ENCODE measurements around the gene GGT1.

Gene GGT1

DNA sequence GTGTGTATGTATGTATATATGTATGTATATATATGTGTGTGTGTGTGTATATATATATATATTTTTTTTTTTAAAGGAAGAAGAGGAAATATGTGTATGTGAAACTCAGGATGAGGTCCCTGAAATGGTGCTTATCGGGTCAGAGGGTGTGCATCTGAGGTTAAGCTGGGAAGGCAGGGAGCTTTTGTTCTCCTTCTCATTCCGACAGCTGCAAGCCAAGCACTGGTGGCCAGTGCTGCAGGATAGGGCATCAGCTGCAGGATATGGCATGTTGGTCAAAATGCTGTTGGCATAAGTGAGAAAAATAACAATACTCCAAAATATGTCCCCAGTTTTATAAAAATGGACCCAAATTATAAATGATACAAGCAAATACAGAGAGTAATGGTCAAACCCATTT is 39.7 kb upstream of the GGT1 start:
- Histone ChIP-seq H3K27me3 (replicated peaks) (no peaks in the 10 kb centered on the region), H3K4me3 (ENCODE audit: low read depth, low read length) (no peak overlapping the region), H3K36me3 (replicated peaks) (peaks cover 34% of the 10 kb centered on the region), H3K27ac (no peak overlapping the region)
- in situ Hi-C loops (cut with HindIII; ENCODE audit: low pct_ligation_motif_present, low sequenced_read_pairs) = no loop called here
- no peak for TF ChIP-seq CTCF (IDR thresholded peaks at IDR 0.05; ENCODE audit: low read depth, low read length, missing control alignments)
- no peak for DNase-seq

DNA sequence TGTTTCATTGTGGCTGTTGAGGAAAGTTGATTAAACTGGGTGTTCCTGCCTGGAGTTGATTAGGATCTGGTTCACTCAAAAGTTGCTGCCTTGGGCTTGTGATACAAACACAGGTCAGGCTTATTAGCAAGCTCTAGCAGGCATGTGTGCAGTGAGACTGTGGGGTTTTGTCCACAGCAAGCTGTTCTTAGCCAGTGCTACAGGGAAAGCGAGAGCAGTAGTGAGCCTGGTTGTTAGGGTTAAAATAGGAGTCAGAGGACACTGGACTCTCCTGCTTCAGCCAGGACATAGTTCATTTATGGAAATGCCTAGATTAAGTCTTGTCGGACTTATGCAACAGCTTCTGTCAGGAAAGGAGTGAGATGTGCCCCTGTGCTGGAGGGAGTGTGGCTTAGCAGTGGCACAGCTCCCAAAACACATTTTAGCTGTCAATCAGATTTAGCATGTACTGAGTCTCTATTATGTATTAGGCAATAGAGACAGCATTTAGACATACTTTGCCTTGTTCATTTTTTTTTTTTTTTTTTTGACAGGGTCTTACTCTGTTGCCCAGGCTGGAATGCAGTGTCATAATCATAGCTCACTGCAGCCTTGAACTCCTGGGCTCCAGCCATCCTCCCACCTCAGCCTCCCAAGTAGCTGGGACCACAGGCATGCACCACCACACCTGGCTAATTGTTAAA is 38.5 kb upstream of the GGT1 start:
- no peak overlapping the region for H3K4me3 ChIP-seq (ENCODE audit: low read depth, low read length)
- TF ChIP-seq CTCF (IDR thresholded peaks at IDR 0.05; ENCODE audit: low read depth, low read length, missing control alignments) = no peak
- H3K27me3 ChIP-seq (replicated peaks) = no peaks in the 10 kb centered on the region
- H3K27ac ChIP-seq = no peak overlapping the region
- in situ Hi-C loops (cut with HindIII; ENCODE audit: low pct_ligation_motif_present, low sequenced_read_pairs) = no loop called here
- no peak for DNase-seq
- peaks cover 32% of the 10 kb centered on the region for H3K36me3 ChIP-seq (replicated peaks)

GRCh38 chr22:24565077-24565476 is 37.9 kb upstream of the GGT1 start:
- TF ChIP-seq CTCF (IDR thresholded peaks at IDR 0.05; ENCODE audit: low read depth, low read length, missing control alignments) = no peak
- no peak overlapping the region for H3K27ac ChIP-seq
- in situ Hi-C loops (cut with HindIII; ENCODE audit: low pct_ligation_motif_present, low sequenced_read_pairs) = no loop called here
- no peaks in the 10 kb centered on the region for H3K27me3 ChIP-seq (replicated peaks)
- peaks cover 37% of the 10 kb centered on the region for H3K36me3 ChIP-seq (replicated peaks)
- H3K4me3 ChIP-seq (ENCODE audit: low read depth, low read length) = no peak overlapping the region
- DNase-seq = no peak

DNA sequence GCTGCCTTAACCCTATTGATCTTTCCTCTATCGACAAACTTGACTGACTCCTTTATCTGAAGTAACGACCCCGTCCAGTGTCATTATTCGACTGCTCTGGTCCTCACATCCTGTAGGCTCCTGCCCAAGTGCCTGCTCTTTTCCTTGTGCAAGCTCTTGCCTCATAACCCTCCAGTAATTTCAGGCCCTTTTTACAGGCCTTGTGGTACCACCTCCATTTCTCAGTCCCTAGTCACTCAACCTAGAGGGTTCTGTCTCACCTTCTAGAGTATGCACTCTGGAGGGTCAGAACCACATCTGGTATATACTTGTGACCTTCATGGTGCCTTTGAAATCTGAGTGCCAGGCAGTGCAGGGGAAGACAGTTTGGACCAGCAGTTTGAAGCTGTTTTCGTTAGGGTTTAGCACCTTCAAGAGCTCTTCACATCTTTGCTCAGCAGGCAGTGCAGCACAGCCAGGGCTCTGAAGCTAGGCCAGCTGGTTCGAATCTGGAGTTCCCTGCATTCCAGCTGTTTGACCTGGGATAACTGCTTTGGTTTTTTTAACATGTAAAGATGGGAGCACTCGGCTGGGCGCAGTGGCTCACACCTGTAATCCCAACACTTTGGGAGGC is 36.0 kb upstream of the GGT1 start:
- peaks cover 32% of the 10 kb centered on the region for H3K36me3 ChIP-seq (replicated peaks)
- no peak overlapping the region for H3K4me3 ChIP-seq (ENCODE audit: low read depth, low read length)
- no peaks in the 10 kb centered on the region for H3K27me3 ChIP-seq (replicated peaks)
- no peak overlapping the region for H3K27ac ChIP-seq
- DNase-seq = no peak
- in situ Hi-C loops (cut with HindIII; ENCODE audit: low pct_ligation_motif_present, low sequenced_read_pairs) = no loop called here
- TF ChIP-seq CTCF (IDR thresholded peaks at IDR 0.05; ENCODE audit: low read depth, low read length, missing control alignments) = no peak

DNA sequence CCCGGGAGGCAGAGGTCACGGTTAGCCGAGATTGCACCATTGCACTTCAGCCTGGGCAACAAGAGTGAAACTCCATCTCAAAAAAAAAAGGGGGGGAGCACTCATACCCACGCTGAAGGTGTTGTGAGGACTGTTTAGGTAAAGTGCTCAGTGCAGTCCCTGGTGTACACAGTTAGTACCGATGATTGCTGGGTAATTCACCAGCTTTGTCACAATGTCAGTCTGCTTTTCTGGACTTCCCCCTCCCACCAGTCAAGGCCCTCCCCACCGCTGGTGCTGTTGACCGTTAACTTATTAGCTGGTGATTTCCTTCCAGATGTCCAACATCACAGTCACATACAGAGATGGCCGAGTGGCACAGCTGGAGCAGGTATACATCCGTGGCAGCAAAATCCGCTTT is 35.3 kb upstream of the GGT1 start:
- no peak for DNase-seq
- H3K4me3 ChIP-seq (ENCODE audit: low read depth, low read length) = no peak overlapping the region
- in situ Hi-C loops (cut with HindIII; ENCODE audit: low pct_ligation_motif_present, low sequenced_read_pairs) = no loop called here
- H3K27ac ChIP-seq = no peak overlapping the region
- TF ChIP-seq CTCF (IDR thresholded peaks at IDR 0.05; ENCODE audit: low read depth, low read length, missing control alignments) = no peak
- no peaks in the 10 kb centered on the region for H3K27me3 ChIP-seq (replicated peaks)
- peaks cover 36% of the 10 kb centered on the region for H3K36me3 ChIP-seq (replicated peaks)

- H3K4me3 ChIP-seq (ENCODE audit: low read depth, low read length) = no peak overlapping the region
- H3K36me3 ChIP-seq (replicated peaks) = peaks cover 42% of the 10 kb centered on the region
- no peak for TF ChIP-seq CTCF (IDR thresholded peaks at IDR 0.05; ENCODE audit: low read depth, low read length, missing control alignments)
- H3K27ac ChIP-seq = no peak overlapping the region
- H3K27me3 ChIP-seq (replicated peaks) = no peaks in the 10 kb centered on the region
- DNase-seq = no peak
- in situ Hi-C loops (cut with HindIII; ENCODE audit: low pct_ligation_motif_present, low sequenced_read_pairs) = no loop called here
Observed at GRCh38 chr22:24571266-24571665, 31.7 kb upstream of the GGT1 start.
